T-cell (primary cell): ENCODE measurements around the gene EEFSEC. TPM values are rescaled to one million over a fixed set of nuclear protein-coding genes. Genes with fewer than 3 reads are reported as not detected.
A peak's percentile ranks its signal among the peaks of the same experiment; 100 is the strongest.

Source experiments
- ATAC-seq, 4 experiments: fragments of 200-7000 bp in 3 of 4; fragments of 150-1000 bp in 1 of 4; cut with Tn5 transposase; replicated peaks in 1 of 4; 1 replicate in 3 of 4; 2 replicates in 1 of 4; pipeline ENCODE4 v1.10.0; 2021; ENCODE audit warnings: moderate library complexity in 3 of 4, mild to moderate bottlenecking in 2 of 4, moderate number of reproducible peaks in 1 of 4
- CTCF ChIA-PET, 2 donors: fragments of 300-600 bp; sonication (Branson Sonifier 250); formaldehyde crosslinking; loops; one replicate each; lab custom pipeline; 2022; ENCODE audit warnings: antibody characterized with exemption in 2 of 2; lab: Charles Lee
- POLR2A ChIA-PET, 2 donors: fragments of 300-600 bp; sonication (Branson Sonifier 250); formaldehyde crosslinking; loops; one replicate each; lab custom pipeline; 2022; ENCODE audit warnings: antibody characterized with exemption in 2 of 2; lab: Charles Lee
- DNase-seq, 35 experiments: peaks; one replicate each; pipeline versions ENCODE4 v3.0.0 to v3.0.0-alpha.2; 2013 to 2023
- H3K27ac ChIP-seq: one replicate; pipeline ENCODE4 v1.5.1; 2013; ENCODE audit warnings: low read length
- H3K27me3 ChIP-seq, 2 experiments: replicated peaks in 1 of 2; 1 replicate in 1 of 2; 2 replicates in 1 of 2; pipeline versions ENCODE4 v1.6.1 to v1.7.0; 2013; ENCODE audit warnings: low read length in 1 of 2, mixed read lengths in 1 of 2; ENCODE audit not compliant: control insufficient read depth in 2 of 2, insufficient read depth in 2 of 2; ENCODE audit errors: extremely low read depth in 1 of 2
- H3K36me3 ChIP-seq, 2 donors: 1 replicate in 1 of 2; 2 replicates in 1 of 2; pipeline versions ENCODE4 v1.6.1 to v1.7.0; 2013; ENCODE audit warnings: low read length in 1 of 2; ENCODE audit not compliant: control insufficient read depth in 2 of 2, insufficient read depth in 1 of 2; ENCODE audit errors: extremely low read depth in 1 of 2
- H3K4me1 ChIP-seq, 2 experiments: 1 replicate in 1 of 2; 2 replicates in 1 of 2; pipeline versions ENCODE4 v1.6.1 to v1.7.0; 2013; ENCODE audit warnings: low read length in 2 of 2, mixed read lengths in 1 of 2; ENCODE audit not compliant: insufficient read depth in 2 of 2, control insufficient read depth in 1 of 2; ENCODE audit errors: extremely low read depth in 1 of 2
- H3K4me3 ChIP-seq, 2 donors: 1 replicate in 1 of 2; 2 replicates in 1 of 2; pipeline versions ENCODE4 v1.5.1 to v1.7.0; 2013; ENCODE audit warnings: mild to moderate bottlenecking in 2 of 2, low read length in 1 of 2, moderate library complexity in 1 of 2; ENCODE audit not compliant: control insufficient read depth in 1 of 2; ENCODE audit errors: extremely low read depth in 1 of 2
- H3K9me3 ChIP-seq: 2 replicates; pipeline ENCODE4 v1.7.0; 2013
- H3K27ac Mint-ChIP-seq, 2 donors: one replicate each; pipeline ENCODE4 v1.8.0; 2020 to 2021; ENCODE audit warnings: mild to moderate bottlenecking in 2 of 2, mixed read lengths in 2 of 2
- H3K27me3 Mint-ChIP-seq, 2 donors: one replicate each; pipeline ENCODE4 v1.8.0; 2021 to 2022; ENCODE audit warnings: mixed read lengths in 2 of 2
- H3K36me3 Mint-ChIP-seq: one replicate; pipeline ENCODE4 v1.8.0; 2021; ENCODE audit warnings: mixed read lengths
- H3K4me1 Mint-ChIP-seq, 3 donors: one replicate each; pipeline ENCODE4 v1.8.0; 2020 to 2022; ENCODE audit warnings: mixed read lengths in 3 of 3, mild to moderate bottlenecking in 1 of 3
- H3K4me3 Mint-ChIP-seq, 3 donors: one replicate each; pipeline ENCODE4 v1.8.0; 2020 to 2022; ENCODE audit warnings: mild to moderate bottlenecking in 3 of 3, mixed read lengths in 3 of 3, moderate library complexity in 3 of 3
- H3K9me3 Mint-ChIP-seq, 3 donors: one replicate each; pipeline ENCODE4 v1.8.0; 2020 to 2022; ENCODE audit warnings: mixed read lengths in 3 of 3
- WGBS: methylation state at CpG from one replicate; pipeline ENCODE4 v1.1.5; 2013; ENCODE audit warnings: missing lambda C conversion rate; ENCODE audit not compliant: insufficient coverage; 5-methylcytosine and 5-hydroxymethylcytosine counted together
- total RNA-seq, 35 experiments: library from RNA in 6 of 35; stranded (reverse) in 6 of 35; fragments of 120-200 nt in 1 of 35; gene quantifications; one replicate each; pipeline versions ENCODE4 v1.2.1 to v1.2.4 and lab custom pipeline; 2013 to 2026

The EEFSEC gene
- total RNA-seq, 5 donors from 2014 or later (not counting 1 experiment from before 2014, with no cell fraction given), result 15.9 to 21.1 (median 19.1) TPM

- 100% methylated on average over 2 of the region's 2 CpGs for WGBS
- ChIA-PET POLR2A (no interaction called here), CTCF (no interaction called here)
- Histone ChIP-seq H3K4me3 (no peak overlapping the region), H3K27ac (peak overlapping the region; percentile 17), H3K27me3 (no peaks in the 10 kb centered on the region), H3K9me3 (no peaks in the 10 kb centered on the region), H3K36me3 (no peaks in the 10 kb centered on the region), H3K4me1 (peaks cover 32 to 67% of the 10 kb centered on the region in 2 experiments)
- peaks cover 22% of the 10 kb centered on the region for H3K36me3 Mint-ChIP-seq
- peak overlapping the region in 1 of 3 donors; percentile 25 for H3K4me3 Mint-ChIP-seq
- H3K9me3 Mint-ChIP-seq, result no peaks in the 10 kb centered on the region
- peaks cover 63 to 78% (median 78%) of the 10 kb centered on the region in 3 donors for H3K4me1 Mint-ChIP-seq
- no peaks in the 10 kb centered on the region for H3K27me3 Mint-ChIP-seq
- peak overlapping the region; percentile 85 to 88 for H3K27ac Mint-ChIP-seq
- DNase-seq, result no peak
- ATAC-seq, result no peak
These were observed 162.0 kb downstream of the EEFSEC start for GRCh38 chr3:128315313-128315712.

DNA sequence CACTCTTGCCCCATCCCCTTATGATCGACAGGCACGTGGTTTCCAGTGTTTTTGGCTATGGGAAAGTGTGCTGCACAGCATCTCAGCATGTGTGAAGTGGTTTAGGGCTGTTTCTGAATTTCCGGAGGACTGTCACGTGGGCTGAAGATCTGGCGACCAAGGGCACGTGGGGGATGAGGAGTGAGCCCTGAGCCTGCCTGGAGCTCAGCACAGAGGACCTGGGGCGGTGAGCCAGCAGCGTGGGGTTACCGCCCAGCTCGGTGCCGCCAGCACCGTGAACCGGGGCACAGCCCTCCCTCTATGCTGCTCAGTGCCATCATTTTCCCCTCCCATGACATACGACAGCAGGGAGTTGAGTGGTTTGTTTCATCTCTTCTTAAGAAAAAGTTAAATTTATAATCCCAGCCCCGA, 163.2 kb downstream of the EEFSEC start:
- Mint-ChIP-seq H3K4me1 (peaks cover 67 to 83% (median 83%) of the 10 kb centered on the region in 3 donors), H3K4me3 (peak overlapping the region; percentile 15 to 49 (median 46)), H3K27ac (peak overlapping the region; percentile 70 to 85), H3K9me3 (no peaks in the 10 kb centered on the region), H3K27me3 (no peaks in the 10 kb centered on the region), H3K36me3 (peaks cover 16% of the 10 kb centered on the region)
- peak overlapping the region; percentile 69 for H3K27ac ChIP-seq
- ChIA-PET POLR2A (no interaction called here), CTCF (interaction anchor here (0.8 to 1.0 kb wide), 2 partner anchors 87 to 364 kb away, joined by 3 read pairs; no protein-coding TSS in a partner anchor)
- DNase-seq (peak; percentile 57 to 90 (median 75)), ATAC-seq (peak; percentile 92 to 96 (median 95))
- WGBS, result 55% methylated on average over 6 of the region's 15 CpGs
- H3K9me3 ChIP-seq, result no peaks in the 10 kb centered on the region
- peaks cover 0 to 2% of the 10 kb centered on the region in 2 donors for H3K36me3 ChIP-seq
- no peaks in the 10 kb centered on the region for H3K27me3 ChIP-seq
- peaks cover 32 to 77% of the 10 kb centered on the region in 2 experiments for H3K4me1 ChIP-seq
- H3K4me3 ChIP-seq, result no peak overlapping the region

- Histone ChIP-seq H3K4me3 (no peak overlapping the region), H3K27me3 (no peaks in the 10 kb centered on the region), H3K9me3 (no peaks in the 10 kb centered on the region), H3K36me3 (peaks cover 0 to 2% of the 10 kb centered on the region in 2 donors), H3K27ac (peak overlapping the region; percentile 69), H3K4me1 (peaks cover 32 to 84% of the 10 kb centered on the region in 2 experiments)
- 81% methylated on average over 16 of the region's 17 CpGs for WGBS
- Mint-ChIP-seq H3K27ac (peak overlapping the region; percentile 70 to 85), H3K36me3 (peaks cover 11% of the 10 kb centered on the region), H3K27me3 (no peaks in the 10 kb centered on the region), H3K4me3 (peak overlapping the region in 1 of 3 donors; percentile 46), H3K4me1 (peaks cover 68 to 89% (median 84%) of the 10 kb centered on the region in 3 donors), H3K9me3 (no peaks in the 10 kb centered on the region)
- no peak for ATAC-seq
- POLR2A ChIA-PET, result no interaction called here
- DNase-seq, result peak in 2 of 35 experiments; percentile 5 to 24
- CTCF ChIA-PET, result interaction anchor here in 1 of 2 donors (1.0 kb wide), 1 partner anchor 363 kb away, joined by 3 read pairs; no protein-coding TSS in a partner anchor
These were observed 163.9 kb downstream of the EEFSEC start for GRCh38 chr3:128317101-128317697.

- Histone ChIP-seq H3K27me3 (no peaks in the 10 kb centered on the region), H3K9me3 (no peaks in the 10 kb centered on the region), H3K4me1 (peaks cover 32 to 89% of the 10 kb centered on the region in 2 experiments), H3K27ac (peak overlapping the region; percentile 69), H3K36me3 (peaks cover 0 to 2% of the 10 kb centered on the region in 2 donors), H3K4me3 (no peak overlapping the region)
- peak in 1 of 35 experiments; percentile 22 for DNase-seq
- ChIA-PET CTCF (interaction anchor here (0.6 kb wide), 2 partner anchors 14 to 933 kb away, joined by 3 to 4 read pairs; no protein-coding TSS in a partner anchor), POLR2A (no interaction called here)
- peaks cover 11% of the 10 kb centered on the region for H3K36me3 Mint-ChIP-seq
- peak overlapping the region; percentile 70 to 85 for H3K27ac Mint-ChIP-seq
- 98% methylated on average over 8 of the region's 8 CpGs for WGBS
- H3K4me3 Mint-ChIP-seq, result peak overlapping the region in 1 of 3 donors; percentile 46
- ATAC-seq, result no peak
- H3K27me3 Mint-ChIP-seq, result no peaks in the 10 kb centered on the region
- H3K4me1 Mint-ChIP-seq, result peaks cover 68 to 89% (median 86%) of the 10 kb centered on the region in 3 donors
- H3K9me3 Mint-ChIP-seq, result no peaks in the 10 kb centered on the region
These were observed 164.5 kb downstream of the EEFSEC start for GRCh38 chr3:128317698-128318231.

DNA sequence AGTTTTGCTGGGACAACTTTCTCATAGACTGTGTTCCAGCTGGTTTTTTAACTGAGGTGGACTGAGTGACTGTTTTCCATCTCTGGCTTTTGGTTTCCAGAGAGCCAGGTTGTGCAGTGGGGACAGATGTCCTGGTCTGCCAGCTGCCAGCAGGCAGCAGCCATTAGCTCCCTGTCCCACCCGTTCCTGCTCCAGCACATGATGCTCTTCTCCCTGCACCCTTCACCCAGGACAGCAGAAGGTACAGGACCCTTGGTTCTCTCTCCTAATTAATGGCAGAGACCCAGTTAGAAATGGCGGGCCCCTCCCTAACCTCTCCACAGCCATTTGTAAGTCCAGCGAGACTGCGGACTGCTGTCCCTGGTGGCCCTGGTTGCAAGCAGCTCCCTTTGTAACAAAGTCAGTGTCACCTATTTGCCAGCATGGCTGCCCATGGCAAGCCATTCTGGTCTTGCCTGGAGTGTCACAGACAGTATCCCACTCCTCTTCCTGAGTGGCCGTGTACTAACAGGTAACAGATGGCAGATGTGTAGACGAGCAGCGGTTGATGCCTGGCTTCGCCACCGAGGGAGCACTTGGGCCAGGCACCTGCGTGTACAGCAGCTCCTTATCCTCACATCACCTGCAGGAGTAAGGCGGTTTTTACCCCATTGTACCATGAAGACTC, 165.1 kb downstream of the EEFSEC start:
- POLR2A ChIA-PET, result no interaction called here
- Histone ChIP-seq H3K9me3 (no peaks in the 10 kb centered on the region), H3K36me3 (peaks cover 0 to 2% of the 10 kb centered on the region in 2 donors), H3K4me1 (peaks cover 30 to 86% of the 10 kb centered on the region in 2 experiments), H3K4me3 (no peak overlapping the region), H3K27ac (peak overlapping the region; percentile 69), H3K27me3 (no peaks in the 10 kb centered on the region)
- Mint-ChIP-seq H3K36me3 (peaks cover 11% of the 10 kb centered on the region), H3K4me1 (peaks cover 68 to 84% (median 83%) of the 10 kb centered on the region in 3 donors), H3K27me3 (no peaks in the 10 kb centered on the region), H3K4me3 (peak overlapping the region in 1 of 3 donors; percentile 46), H3K27ac (peak overlapping the region; percentile 70 to 85), H3K9me3 (no peaks in the 10 kb centered on the region)
- ATAC-seq (no peak), DNase-seq (peak in 1 of 35 experiments; percentile 11)
- 95% methylated on average over 10 of the region's 11 CpGs for WGBS
- CTCF ChIA-PET, result interaction anchor here (0.6 kb wide), 2 partner anchors 13 to 932 kb away, joined by 3 to 4 read pairs; no protein-coding TSS in a partner anchor

- Histone ChIP-seq H3K36me3 (peaks cover 0 to 2% of the 10 kb centered on the region in 2 donors), H3K4me1 (peaks cover 27 to 81% of the 10 kb centered on the region in 2 experiments), H3K27ac (peak overlapping the region; percentile 69), H3K27me3 (no peaks in the 10 kb centered on the region), H3K4me3 (no peak overlapping the region), H3K9me3 (no peaks in the 10 kb centered on the region)
- ATAC-seq (no peak), DNase-seq (peak in 1 of 35 experiments; percentile 5)
- POLR2A ChIA-PET, result no interaction called here
- Mint-ChIP-seq H3K4me3 (peak overlapping the region in 1 of 3 donors; percentile 46), H3K9me3 (no peaks in the 10 kb centered on the region), H3K36me3 (peaks cover 9% of the 10 kb centered on the region), H3K4me1 (peaks cover 62 to 79% (median 78%) of the 10 kb centered on the region in 3 donors), H3K27ac (peak overlapping the region; percentile 70 to 85), H3K27me3 (no peaks in the 10 kb centered on the region)
- CTCF ChIA-PET, result no interaction called here
- WGBS, result 98% methylated on average over 4 of the region's 8 CpGs
These were observed 165.8 kb downstream of the EEFSEC start for GRCh38 chr3:128319107-128319506.
